ENCODE results near the gene LRTM2. TPM values are rescaled to one million over a fixed set of nuclear protein-coding genes. Genes with fewer than 3 reads are reported as not detected.

LRTM2 gene
- total RNA-seq, 1 experiment from 2014 or later, result not detected

- in situ Hi-C loops (cut with HindIII; ENCODE audit: low pct_unique_long_range_greater_than_20kb, low sequenced_read_pairs), result no loop called here
- no peak for DNase-seq (ENCODE audit: low read depth, low spot score)
- intact Hi-C loops (cut with micrococcal nuclease; ENCODE audit: unreplicated experiment), result no loop called here
- ATAC-seq, result no peak
- TF ChIP-seq TCF7L2 (IDR thresholded peaks at IDR 0.05; ENCODE audit: low read depth, low read length) (no peak), SIN3A (IDR thresholded peaks at IDR 0.05; ENCODE audit: borderline replicate concordance, insufficient read depth, low read depth, low read length) (no peak), CTCF (IDR thresholded peaks at IDR 0.05) (no peak), REST (IDR thresholded peaks at IDR 0.05; ENCODE audit: insufficient read depth in 1 of 2, low read depth in 2 of 2, low read length in 1 of 2) (no peak), POLR2AphosphoS5 (IDR thresholded peaks at IDR 0.05; ENCODE audit: low read depth, low read length) (no peak)
- no TSS peak for BruUV-seq (replicated peaks)
- Histone ChIP-seq H3K27ac (ENCODE audit: low read length) (no peak overlapping the region), H3K36me3 (ENCODE audit: control insufficient read depth, insufficient read depth, low read length) (no peaks in the 10 kb centered on the region), H3K4me3 (ENCODE audit: low read depth in 2 of 2, low read length in 2 of 2) (no peak overlapping the region), H3K4me1 (ENCODE audit: control insufficient read depth, insufficient read depth, low read length) (no peaks in the 10 kb centered on the region), H3K9me3 (ENCODE audit: control insufficient read depth, insufficient read depth, low read depth, low read length) (no peaks in the 10 kb centered on the region), H3K27me3 (ENCODE audit: control insufficient read depth, insufficient read depth, low read length) (no peaks in the 10 kb centered on the region)
- ChIA-PET POLR2A (no interaction called here), CTCF (no interaction called here)
Measured at GRCh38 chr12:1844223-1844622, 23.9 kb downstream of the LRTM2 start.

- DNase-seq (ENCODE audit: low read depth, low spot score) (no peak), ATAC-seq (no peak)
- H3K36me3 ChIP-seq (ENCODE audit: control insufficient read depth, insufficient read depth, low read length), result no peaks in the 10 kb centered on the region
- H3K4me1 ChIP-seq (ENCODE audit: control insufficient read depth, insufficient read depth, low read length), result no peaks in the 10 kb centered on the region
- H3K4me3 ChIP-seq (ENCODE audit: low read depth in 2 of 2, low read length in 2 of 2), result no peak overlapping the region
- no peaks in the 10 kb centered on the region for H3K27me3 ChIP-seq (ENCODE audit: control insufficient read depth, insufficient read depth, low read length)
- intact Hi-C loops (cut with micrococcal nuclease; ENCODE audit: unreplicated experiment), result no loop called here
- no TSS peak for BruUV-seq (replicated peaks)
- POLR2A ChIA-PET, result no interaction called here
- CTCF ChIA-PET, result no interaction called here
- no peak overlapping the region for H3K27ac ChIP-seq (ENCODE audit: low read length)
- no peaks in the 10 kb centered on the region for H3K9me3 ChIP-seq (ENCODE audit: control insufficient read depth, insufficient read depth, low read depth, low read length)
- in situ Hi-C loops (cut with HindIII; ENCODE audit: low pct_unique_long_range_greater_than_20kb, low sequenced_read_pairs), result no loop called here
- TF ChIP-seq POLR2AphosphoS5 (IDR thresholded peaks at IDR 0.05; ENCODE audit: low read depth, low read length) (no peak), SIN3A (IDR thresholded peaks at IDR 0.05; ENCODE audit: borderline replicate concordance, insufficient read depth, low read depth, low read length) (no peak), TCF7L2 (IDR thresholded peaks at IDR 0.05; ENCODE audit: low read depth, low read length) (no peak), REST (IDR thresholded peaks at IDR 0.05; ENCODE audit: insufficient read depth in 1 of 2, low read depth in 2 of 2, low read length in 1 of 2) (no peak), CTCF (IDR thresholded peaks at IDR 0.05) (no peak)
Measured at GRCh38 chr12:1844661-1845409, 24.5 kb downstream of the LRTM2 start.
